Stimulated activated CD8-positive, alpha-beta memory T cell treated with anti-CD3 and anti-CD28 coated beads, Interleukin-7, amount 100 ng/mL, for 4 hours (primary cell): ENCODE results near the gene PHACTR3.

Experiments used
- DNase-seq, 2 donors: peaks; one replicate each; pipeline ENCODE4 v3.0.0-alpha.2; 2020; ENCODE audit warnings: low read depth in 2 of 2

Gene PHACTR3

DNA sequence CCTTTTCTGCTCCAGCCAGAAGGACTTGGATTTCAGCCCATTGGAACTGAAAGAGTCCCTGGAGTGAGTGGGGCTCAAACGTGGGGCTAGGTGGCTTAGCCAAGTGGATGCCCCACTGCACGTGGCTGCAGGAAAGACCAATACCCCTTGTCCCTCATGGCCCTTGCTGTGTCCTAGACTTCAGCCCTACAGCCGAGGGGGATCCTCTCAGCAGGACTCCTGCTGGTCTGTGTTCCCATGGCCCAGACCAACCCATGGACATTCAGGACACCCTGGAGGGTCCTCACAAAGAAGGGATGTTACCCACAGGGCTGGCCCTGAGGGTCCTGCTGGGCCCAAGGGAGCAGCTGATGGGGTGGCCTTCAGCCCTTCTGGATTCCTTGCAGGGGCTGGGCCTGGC lies 30.0 kb upstream of the PHACTR3 start:
- no peak for DNase-seq

DNA sequence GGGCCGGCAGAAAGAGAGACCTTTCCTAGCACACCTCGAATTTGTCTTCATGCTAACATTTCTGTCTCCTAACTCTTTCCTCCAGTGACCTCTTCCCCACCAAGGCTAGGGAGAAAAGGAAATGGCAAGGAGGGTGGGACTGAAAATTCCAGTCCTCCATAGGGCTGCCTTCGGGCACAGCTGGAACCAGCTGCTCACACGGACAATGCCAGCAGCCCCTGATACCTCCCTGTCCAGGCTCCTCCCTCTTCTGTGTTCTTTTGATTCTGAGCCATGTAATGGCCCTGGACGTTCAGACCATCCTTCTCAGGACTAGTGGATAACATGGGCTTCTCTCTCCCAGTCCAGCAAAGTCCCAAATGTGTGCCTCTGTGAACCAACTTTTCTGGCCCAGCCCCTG lies 29.1 kb upstream of the PHACTR3 start:
- no peak for DNase-seq

DNA sequence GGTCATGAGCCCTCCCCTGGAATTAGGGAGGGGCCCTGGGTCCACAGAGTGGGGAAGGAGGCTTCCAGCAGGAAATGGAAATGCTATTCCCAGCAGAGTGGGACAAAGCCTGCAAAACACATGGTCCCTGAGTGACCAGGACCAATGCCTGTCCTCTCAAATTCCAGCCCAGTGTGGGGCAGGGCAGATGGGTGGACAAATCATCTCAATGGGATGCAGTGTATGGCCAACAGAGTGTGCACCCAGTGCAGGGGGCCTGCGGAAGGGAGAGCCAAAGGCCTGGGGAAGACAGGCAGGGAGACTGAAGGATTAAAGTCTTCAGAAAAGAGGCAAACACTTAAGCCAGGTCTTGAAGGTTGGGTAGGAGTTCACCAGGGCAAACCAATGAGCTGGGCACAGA lies 28.7 kb upstream of the PHACTR3 start:
- no peak for DNase-seq

DNA sequence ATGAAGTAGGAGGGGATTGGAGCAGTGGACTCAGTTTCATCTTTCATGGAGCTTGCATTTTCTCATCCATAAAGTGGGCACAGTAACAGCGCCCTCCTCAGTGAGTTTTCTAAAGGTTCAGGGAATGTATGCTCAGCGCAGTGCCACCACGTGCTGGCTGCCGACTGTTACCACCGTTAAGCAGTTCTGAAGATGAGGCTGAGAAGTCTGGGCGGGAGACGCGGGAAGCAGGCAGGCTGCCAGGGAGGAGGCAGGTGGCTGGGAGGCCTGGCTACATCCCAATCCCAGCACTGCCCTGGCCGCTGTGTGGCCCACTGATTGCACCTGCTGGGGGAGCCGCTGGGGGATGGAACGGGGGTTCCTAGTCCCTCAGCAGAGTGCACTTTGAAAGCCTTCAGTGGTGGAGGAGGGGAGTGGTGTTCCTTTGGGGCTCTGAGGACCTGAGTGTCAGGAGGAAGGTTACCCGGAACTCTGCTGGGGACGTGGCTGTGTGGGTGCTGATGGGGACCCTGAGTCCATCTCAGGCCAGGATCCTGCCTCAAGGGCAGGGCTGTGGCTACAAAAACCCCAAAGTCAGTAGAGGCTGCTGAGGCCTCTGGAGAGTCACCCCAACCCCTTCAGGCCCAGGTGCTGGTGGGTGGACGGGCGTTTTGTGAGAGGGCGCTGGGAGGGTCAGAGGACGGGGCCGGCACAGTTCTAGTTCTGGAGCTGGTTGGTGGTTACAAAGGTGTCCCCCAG lies 28.0 kb upstream of the PHACTR3 start:
- DNase-seq = no peak

DNA sequence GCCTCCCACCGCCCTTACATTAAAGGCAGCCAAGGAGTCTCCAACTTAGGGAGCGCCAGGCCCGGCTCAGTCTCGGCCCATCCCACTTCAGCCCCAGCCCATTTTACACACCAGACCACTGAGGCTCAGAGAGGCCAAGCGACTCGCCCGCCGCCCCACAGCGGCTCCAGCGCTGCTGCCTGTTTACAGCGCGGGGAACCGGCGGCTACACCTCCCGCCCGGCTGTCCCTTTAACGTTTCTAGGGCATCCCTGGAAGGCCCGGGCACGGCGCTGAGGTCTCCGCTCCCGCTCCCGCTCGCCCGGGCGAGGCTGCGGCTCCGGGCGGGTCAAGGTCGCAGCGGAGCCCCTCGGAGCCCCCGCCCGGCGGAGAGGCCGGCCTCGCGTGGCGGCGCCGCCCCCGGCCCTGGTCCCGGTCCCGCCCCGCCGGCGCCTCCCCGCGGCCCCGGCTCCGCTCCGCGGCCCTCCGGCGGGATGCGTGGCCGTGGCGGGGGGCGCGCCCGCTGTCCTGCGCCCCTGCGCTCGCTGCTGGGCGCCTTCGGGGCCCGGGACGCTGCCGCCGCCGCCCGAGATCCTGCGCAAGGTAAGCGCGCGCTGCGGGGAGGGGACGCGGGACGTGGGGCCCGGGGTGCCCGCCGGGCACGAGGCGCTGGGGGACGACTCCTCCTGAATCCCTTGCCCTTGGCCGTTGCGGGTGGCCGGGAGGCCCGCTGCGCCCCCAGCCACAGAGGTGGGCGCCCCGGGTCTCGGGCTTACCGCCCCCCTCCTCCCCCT lies 27.1 kb upstream of the PHACTR3 start:
- DNase-seq = no peak

DNA sequence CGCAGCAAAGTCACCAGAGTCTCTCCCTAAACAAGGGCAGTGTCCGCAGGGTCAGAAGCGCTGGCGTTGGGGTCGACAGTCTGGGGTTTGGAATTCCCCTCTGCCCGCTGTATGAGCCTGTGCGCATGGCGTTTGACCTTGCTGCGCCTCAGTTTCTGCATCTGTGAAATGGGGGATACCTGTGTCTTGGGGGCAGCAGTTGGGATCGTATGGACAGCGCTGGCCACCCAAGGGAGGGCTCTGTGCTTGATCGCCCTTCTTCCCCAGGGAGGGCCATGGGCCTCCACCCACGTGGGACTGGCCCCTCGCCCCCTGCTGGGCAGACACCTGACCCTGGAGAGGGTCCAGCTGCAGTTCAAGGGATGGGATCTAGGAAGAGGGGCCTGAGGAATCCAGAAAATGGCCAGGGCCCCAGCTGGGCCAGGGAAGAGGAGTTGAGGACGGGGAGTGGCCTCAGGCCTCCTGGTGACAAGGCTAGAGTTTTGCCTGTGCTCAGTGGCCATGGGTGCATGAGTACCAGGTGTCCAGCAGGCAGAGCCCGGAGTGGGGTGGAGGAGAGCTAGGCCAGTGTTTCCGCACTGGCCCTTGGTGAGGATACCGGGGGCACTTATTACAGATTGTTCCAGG lies 26.4 kb upstream of the PHACTR3 start:
- no peak for DNase-seq

DNA sequence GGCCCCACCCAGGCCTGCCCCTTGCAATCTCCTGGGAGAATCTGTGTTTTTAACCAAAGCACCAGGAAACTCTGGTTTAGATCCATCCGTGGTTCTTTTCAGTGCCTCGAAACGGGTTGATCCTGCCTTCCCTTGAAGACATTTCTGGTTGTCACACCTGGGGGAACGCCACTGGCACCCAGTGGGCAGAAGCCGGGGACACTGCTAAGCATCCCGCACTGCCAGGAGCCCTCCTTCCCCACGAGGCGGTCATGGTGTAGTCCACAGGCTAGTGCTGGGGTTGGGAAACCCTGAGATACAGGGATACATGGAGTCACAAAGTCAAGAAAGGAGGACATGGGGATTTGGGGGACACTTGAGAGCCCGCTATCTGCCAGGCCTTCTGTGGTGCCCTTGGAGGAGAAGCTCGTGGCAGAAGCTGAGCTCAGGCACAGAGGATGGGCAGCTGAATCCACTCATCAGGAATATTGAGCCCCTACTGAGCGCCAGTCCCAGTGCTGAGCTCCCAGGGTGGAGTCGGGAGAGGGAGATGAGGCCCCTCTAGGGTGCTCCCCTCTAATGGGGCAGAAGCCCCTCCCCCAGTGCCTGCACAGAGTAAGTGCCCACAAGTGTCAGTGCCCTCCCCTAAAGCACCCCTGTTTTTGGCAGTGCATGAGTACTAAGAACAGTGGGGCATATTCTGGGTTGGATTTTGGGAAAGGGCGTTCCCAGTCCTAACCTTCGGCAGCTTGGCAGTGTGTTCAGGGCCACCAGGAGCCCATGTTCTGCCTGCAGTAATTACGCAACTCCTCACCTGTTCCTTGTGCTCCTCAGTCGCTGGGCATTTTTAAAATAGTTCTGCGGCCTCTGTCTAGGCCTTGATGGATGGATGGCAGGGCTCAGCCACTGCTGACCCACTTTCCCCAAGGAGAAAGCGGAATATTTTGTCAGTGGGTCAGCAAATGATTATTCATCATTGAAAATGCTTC lies 25.6 kb upstream of the PHACTR3 start:
- no peak for DNase-seq

DNA sequence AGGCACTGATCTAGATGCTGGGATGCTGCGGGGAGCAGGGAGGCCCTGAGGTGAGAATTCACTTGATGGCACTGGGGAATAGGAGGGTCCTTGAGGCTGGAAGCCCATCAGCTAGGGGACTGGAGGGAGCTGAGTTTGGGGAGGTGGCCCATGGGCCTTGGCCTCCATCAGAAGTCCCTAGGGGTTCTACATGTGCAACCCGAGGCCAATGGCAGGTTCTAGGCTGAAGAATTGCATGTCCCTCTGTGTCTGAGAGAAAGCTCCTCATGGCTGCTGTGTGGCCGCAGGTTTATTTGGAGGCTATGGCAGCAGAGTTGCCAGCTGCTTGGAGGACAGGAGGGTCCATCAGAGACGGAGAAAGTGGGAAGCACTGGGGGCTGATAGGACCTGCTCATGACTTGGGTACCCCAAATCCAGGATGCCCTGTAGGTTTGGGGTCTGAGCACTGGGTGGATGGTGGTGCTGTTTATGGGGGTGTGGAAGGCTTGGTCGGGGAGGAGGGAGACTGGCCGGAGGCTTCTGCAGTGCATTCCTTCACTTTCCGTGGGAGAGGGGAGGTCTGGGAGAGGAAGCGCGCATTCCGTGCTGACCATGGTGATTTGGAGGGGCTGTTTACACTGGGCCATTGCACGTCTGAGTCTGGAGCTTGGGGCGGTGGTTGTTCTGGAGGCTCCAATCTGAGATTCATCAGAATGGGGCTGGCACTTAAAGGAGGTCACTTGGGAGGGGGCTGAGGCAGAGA lies 24.8 kb upstream of the PHACTR3 start:
- no peak for DNase-seq

DNA sequence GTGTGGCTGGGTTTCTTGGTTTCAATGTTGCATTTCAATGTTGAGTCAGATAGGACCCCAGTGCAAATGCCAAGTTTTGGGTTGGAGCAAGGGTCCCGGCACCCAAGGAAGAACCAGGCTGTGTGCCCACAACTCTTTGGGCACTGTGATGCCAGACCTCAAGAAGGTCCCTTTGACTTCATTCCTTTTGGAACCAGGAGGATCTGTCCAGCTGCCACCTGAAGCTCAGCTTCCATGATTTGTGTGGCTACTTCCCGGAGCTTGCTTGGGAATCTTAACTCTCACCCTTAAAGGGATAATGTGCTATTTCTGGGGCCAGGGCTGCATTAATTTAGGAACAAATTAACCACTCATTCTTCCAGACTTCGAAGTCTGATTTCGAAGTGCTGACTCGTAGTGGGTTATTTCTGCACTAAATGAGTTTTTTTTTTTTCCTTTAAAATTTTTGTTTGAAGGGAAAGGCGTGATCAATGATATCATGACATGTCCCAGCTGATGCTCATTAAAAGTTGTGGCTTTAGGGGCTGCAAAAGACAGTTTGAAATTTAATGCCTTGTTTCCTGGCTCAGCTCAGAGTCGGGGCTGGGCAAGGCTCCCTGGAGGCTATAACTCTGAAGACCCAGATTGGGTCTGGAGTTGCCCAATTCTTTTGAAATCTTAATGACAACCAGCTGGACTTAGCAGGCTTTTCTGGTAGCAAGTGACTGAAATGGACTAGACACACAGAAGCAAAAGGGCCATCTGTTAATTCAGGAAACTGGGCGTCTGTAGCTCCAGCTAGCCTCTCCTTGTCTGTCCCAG lies 24.0 kb upstream of the PHACTR3 start:
- no peak for DNase-seq

DNA sequence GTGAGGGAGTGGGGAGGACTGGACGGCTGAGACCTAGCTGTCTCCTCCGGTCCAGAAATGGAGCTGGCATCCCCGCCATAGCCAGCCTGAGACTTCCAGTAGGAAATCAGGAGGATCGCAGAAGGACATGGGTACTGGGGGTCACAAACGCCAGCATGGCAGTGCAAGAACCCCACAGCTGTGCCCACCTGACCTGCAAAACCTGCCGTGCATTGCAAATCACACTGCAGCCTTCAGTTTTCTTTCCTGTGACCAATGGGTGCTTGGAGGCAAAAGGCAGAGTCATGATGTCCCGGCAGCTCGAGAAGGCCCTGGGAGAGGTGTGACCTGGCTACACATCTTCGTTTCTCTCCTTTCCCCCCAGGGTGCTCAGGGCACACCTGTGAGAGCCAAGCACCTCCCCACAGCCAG lies 23.3 kb upstream of the PHACTR3 start:
- no peak for DNase-seq

DNA sequence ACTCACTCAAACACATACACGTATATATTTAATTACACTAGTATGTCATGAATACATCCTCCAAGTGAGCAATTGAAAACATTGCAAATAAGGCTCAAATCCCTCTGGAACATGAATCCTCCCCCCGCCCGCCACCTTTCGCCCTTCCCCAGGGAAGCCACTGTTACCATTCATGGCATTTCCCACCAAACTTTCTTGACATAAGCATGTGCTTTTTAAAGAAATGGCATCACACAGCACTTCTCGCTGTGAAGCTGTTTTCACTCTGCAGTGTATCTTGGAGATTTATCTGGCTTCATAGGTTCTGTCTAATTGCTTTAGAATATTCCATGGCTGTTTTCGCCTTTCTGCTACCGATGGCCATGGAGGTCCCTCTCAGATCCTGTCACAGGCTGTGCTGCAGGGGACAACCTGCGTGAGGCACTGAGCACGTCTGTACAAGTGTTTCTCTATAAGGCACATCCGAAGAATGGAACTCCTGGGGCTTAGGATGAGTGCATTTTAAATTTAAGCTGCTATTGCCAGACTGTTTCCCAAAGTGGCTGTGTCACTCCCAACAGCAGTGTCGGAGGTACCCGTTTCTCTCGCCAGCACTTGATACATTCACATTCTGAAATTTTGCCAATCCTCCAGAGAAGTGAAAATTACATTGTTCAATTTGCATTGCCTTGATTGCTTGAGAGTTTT lies 22.2 kb upstream of the PHACTR3 start:
- DNase-seq = no peak

DNA sequence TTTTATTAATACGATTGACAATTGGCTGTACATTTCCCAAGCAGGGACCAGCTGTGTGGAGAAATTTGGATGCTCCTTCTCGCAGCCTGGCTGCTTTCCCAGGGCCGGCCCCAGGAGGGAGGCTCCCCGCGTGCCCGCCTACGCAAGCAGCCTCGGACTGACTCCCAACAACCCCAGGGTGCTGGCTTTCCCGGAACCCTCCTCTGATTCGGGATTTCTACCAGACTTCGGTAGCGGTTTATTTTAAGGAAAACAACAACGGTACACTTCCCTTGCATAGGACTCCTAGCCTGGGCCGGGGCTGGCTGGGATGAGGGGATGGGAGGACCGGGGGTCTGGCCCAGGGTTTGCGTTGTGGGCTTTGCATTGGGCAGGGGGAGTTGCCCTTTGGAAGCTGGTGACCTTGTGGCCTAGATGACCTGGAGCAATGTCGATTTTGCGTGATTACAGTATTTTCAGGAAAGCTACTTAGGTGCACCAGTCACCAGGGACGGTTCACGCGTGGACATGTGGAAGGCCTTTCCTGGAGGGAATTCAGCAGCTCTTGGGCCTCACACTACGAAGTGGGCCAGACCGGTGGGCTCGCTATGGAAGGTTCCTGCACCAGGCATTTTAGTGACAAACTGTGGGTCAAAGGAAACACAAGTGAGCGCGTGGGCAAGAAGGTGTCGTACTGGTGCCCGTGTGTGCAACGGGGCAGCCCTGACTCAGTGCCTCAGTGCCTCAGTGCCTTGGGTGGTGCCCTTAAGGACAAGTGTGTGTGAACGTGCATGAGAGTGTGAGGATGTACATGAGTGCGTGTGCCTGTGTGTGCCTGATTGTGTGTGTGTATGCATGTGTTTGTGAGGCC lies 20.7 kb upstream of the PHACTR3 start:
- DNase-seq = no peak

DNA sequence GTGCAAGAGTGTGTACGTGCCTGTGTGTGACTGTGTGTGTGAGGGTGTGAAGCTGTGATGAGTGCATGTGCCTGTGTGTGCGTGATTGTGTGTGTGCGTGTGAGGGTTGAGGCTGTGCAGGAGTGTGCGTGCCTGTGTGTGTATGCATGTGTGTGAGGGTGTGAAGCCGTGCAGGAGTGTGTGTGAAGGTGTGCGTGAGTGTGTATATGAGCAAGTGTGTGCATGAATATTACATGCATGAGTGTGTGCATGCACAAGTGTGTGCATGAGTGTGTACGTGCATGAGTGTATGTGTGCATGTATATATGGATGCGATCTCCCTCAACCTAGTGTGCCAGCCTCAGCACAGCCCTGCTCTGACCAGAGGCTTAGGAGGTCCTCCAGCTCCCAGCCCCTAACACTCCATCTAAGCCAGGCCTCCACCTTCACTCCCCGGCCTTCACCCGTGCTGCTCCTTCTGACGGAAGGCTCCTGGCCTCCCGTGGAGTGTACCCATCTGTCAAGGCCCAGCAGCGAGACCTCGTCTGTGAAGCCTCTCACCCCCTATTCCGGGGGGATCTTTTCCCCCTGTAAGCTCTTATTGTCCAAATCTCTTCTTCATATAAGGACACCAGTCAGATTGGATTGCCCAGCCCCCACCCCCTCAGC lies 19.9 kb upstream of the PHACTR3 start:
- no peak for DNase-seq

DNA sequence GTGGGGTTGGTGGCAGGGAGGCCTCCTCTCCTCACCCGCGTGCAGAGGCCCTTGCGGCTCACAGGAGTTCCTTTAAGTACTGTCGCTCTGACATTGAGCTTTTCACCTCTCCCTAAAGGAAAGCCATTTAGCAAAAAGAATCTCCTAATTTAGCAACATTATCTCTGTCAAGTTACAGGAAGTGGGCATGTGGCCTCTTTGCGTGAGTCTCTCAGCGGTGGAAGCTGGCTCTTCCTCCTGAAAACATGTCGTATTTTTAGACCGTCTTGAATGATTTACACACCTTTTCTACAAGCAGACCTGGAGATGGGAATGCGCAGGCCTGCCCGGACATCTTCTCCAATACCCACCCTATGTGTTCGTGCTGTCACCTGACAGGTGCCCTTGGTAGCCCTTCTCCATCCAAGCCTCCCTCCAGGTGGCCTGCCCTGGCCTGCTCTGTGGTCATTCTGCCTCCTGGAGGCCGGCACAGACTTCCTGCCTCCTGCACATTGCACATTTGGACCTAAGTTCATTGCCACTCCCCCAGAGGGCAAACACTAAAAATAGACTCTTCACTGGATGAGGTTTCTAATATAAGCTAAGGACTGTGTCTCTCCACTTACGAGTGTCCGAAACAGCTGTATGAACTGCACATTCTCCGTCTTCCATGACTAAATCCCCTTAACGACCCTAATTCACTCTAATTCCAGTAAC lies 18.5 kb upstream of the PHACTR3 start:
- no peak for DNase-seq

DNA sequence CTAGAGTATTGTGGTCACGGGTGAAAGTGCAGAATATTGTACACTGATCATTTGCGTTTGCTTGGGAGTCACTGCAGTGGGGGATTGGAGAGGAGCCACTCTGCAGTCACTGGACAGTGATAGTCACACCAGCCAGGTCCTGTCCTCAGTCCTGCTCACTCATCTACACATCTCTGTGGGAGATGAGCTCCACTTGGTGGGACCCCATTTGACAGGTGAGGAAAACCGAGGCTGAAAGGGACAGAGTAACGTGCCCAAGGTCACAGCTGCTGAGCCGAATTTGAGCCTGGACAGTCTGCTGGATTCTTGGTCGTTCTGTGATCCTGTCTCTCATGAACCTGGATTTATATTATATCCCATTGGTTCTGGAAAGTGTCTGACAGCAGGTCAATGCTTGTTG lies 17.7 kb upstream of the PHACTR3 start:
- DNase-seq = no peak

DNA sequence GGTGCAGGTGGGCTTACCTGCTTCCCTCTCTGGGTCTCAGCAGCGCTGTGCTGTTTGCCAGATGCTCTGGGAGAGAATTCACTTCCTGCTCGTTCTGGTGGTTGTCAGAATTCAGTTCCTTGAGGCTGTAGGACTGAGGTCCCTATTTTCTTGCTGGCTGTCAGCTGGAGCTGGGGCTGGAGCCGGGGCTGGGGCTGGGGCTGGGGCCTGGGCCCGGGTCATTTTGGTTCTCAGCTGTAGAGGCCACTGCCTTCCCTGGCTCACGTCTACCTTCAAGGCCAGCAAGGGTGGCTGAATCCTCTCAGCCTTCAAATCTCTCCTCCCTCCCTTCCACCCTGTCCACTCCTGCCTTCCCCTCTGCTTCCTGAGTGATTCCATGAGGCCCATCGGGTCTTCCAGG lies 16.8 kb upstream of the PHACTR3 start:
- no peak for DNase-seq

DNA sequence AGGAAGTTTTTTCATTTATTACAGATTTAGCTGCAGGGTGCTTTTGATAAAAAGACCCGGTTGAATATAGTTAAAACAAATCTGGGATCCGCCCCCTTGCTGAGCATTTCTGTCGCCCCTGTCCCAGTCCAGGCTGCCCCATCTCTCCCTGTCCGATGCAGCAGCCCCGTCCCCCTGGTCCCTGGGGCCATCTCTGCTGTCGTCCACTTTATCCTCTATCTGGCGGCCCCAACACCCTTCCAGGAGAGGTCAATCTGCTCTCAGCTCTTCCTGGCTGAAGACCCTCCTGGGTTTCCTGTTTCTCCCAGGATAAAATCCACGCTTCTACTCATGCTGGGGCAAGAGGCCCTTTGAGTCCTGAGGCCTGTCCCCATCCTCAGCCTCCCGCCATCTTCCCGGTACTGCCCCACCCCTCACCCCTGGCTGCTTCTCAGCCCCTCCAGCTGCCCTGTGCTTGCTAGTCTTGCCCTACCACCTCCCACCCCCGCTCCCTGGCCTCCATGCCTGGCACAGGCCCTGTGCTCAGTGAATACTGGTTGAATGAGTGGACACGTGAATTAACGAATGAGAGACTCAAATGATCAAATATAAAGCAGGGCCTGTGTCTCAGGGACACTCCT lies 16.0 kb upstream of the PHACTR3 start:
- DNase-seq = no peak
